Activated CD8-positive, alpha-beta T cell treated with anti-CD3 and anti-CD28 coated beads, Interleukin-2, amount 10 ng/mL, durations not matched to agents 7 days and 5 days (primary cell): Measurements from ENCODE around the gene DYNC2I2. TPM values are rescaled to one million over a fixed set of nuclear protein-coding genes. Genes with fewer than 3 reads are reported as not detected.
"Not testable (repeated sequence)": the region's sequence is repeated elsewhere in the genome, so short reads cannot be mapped to it uniquely, and the experiment has no call there.

Experiments
- ATAC-seq: fragments of 150-1000 bp; cut with Tn5 transposase; one replicate; pipeline ENCODE4 v1.10.0; 2021; ENCODE audit warnings: moderate library complexity
- CTCF ChIA-PET: fragments of 350-600 bp; sonication (Branson Sonifier 250); formaldehyde crosslinking; loops from one replicate; lab custom pipeline; 2021; ENCODE audit warnings: antibody characterized with exemption; lab: Charles Lee
- POLR2A ChIA-PET: fragments of 350-600 bp; sonication (Branson Sonifier 250); formaldehyde crosslinking; loops from one replicate; lab custom pipeline; 2021; ENCODE audit warnings: antibody characterized with exemption; lab: Charles Lee
- DNase-seq: peaks from one replicate; pipeline ENCODE4 v3.0.0-alpha.2; 2020
- H3K27ac Mint-ChIP-seq: one replicate; pipeline ENCODE4 v1.8.0; 2021; ENCODE audit warnings: mild to moderate bottlenecking, mixed read lengths
- H3K27me3 Mint-ChIP-seq: one replicate; pipeline ENCODE4 v1.8.0; 2021; ENCODE audit warnings: low read depth, mixed read lengths
- H3K36me3 Mint-ChIP-seq: one replicate; pipeline ENCODE4 v1.8.0; 2021; ENCODE audit warnings: low read depth, mixed read lengths
- H3K4me1 Mint-ChIP-seq: one replicate; pipeline ENCODE4 v1.8.0; 2021; ENCODE audit warnings: low read depth, mixed read lengths
- H3K4me3 Mint-ChIP-seq: one replicate; pipeline ENCODE4 v1.8.0; 2021; ENCODE audit warnings: mild to moderate bottlenecking, mixed read lengths
- H3K9me3 Mint-ChIP-seq: one replicate; pipeline ENCODE4 v1.8.0; 2022; ENCODE audit warnings: mixed read lengths; ENCODE audit not compliant: insufficient read depth
- total RNA-seq, 2 experiments: library from RNA; stranded (reverse); gene quantifications; one replicate each; pipeline ENCODE4 v1.2.3, GENCODE V29; 2021

The DYNC2I2 gene
- total RNA-seq, 2 experiments from 2014 or later, result 68.9 to 76.3 TPM

- ChIA-PET POLR2A (interaction anchor here (0.7 to 1.9 kb wide), 7 partner anchors 13 to 264 kb away, joined by 3 to 5 read pairs (median 4); partner anchors contain the start of gene ZDHHC12), CTCF (interaction anchor here (0.6 to 2.3 kb wide), 5 partner anchors 8 to 134 kb away, joined by 3 to 12 read pairs (median 3); partner anchors contain the start of genes ENDOG, PKN3 and ZER1)
- ATAC-seq, result peak; percentile 66
Measured at GRCh38 chr9:128684325-128685199, 27.9 kb upstream of the DYNC2I2 start.

GRCh38 chr9:128684065-128684324 lies 27.3 kb upstream of the DYNC2I2 start:
- H3K27ac Mint-ChIP-seq, result peak overlapping the region; percentile 88
- H3K36me3 Mint-ChIP-seq, result peaks cover 22% of the 10 kb centered on the region
- H3K4me3 Mint-ChIP-seq, result peak overlapping the region; percentile 91
- ATAC-seq (no peak), DNase-seq (no peak)
- H3K4me1 Mint-ChIP-seq, result peaks cover 53% of the 10 kb centered on the region
- CTCF ChIA-PET, result interaction anchor here (0.9 to 2.3 kb wide), 4 partner anchors 9 to 134 kb away, joined by 3 to 12 read pairs (median 6); partner anchors contain the start of genes ENDOG and PKN3
- H3K9me3 Mint-ChIP-seq, result no peaks in the 10 kb centered on the region
- POLR2A ChIA-PET, result interaction anchor here (0.6 to 1.9 kb wide), 5 partner anchors 29 to 348 kb away, joined by 3 to 4 read pairs (median 3); partner anchors contain the start of gene ZDHHC12
- H3K27me3 Mint-ChIP-seq, result no peaks in the 10 kb centered on the region

More at GRCh38 chr9:128684325-128685199, 27.9 kb upstream of the DYNC2I2 start:
- Mint-ChIP-seq H3K4me3 (peak overlapping the region; percentile 91), H3K4me1 (peaks cover 53% of the 10 kb centered on the region), H3K27ac (peak overlapping the region; percentile 88), H3K27me3 (no peaks in the 10 kb centered on the region), H3K36me3 (peaks cover 22% of the 10 kb centered on the region), H3K9me3 (no peaks in the 10 kb centered on the region)
- DNase-seq, result peak; percentile 89

GRCh38 chr9:128683340-128684064 lies 26.9 kb upstream of the DYNC2I2 start:
- Mint-ChIP-seq H3K27me3 (no peaks in the 10 kb centered on the region), H3K27ac (peak overlapping the region; percentile 88), H3K4me3 (peak overlapping the region; percentile 91), H3K9me3 (no peaks in the 10 kb centered on the region), H3K36me3 (peaks cover 22% of the 10 kb centered on the region), H3K4me1 (peaks cover 53% of the 10 kb centered on the region)
- ChIA-PET CTCF (interaction anchor here (1.2 to 2.3 kb wide), 3 partner anchors 9 to 135 kb away, joined by 3 to 12 read pairs (median 8); partner anchors contain the start of genes ENDOG and PKN3), POLR2A (interaction anchor here (0.6 to 1.9 kb wide), 5 partner anchors 29 to 347 kb away, joined by 3 to 4 read pairs (median 4); partner anchors contain the start of gene ZDHHC12)
- DNase-seq (peak; percentile 58), ATAC-seq (peak; percentile 34)

- no peaks in the 10 kb centered on the region for H3K27me3 Mint-ChIP-seq
- DNase-seq, result no peak
- H3K4me1 Mint-ChIP-seq, result peaks cover 3% of the 10 kb centered on the region
- no peak overlapping the region for H3K4me3 Mint-ChIP-seq
- no peak for ATAC-seq
- CTCF ChIA-PET, result no interaction called here
- H3K27ac Mint-ChIP-seq, result no peak overlapping the region
- no peaks in the 10 kb centered on the region for H3K9me3 Mint-ChIP-seq
- H3K36me3 Mint-ChIP-seq, result peaks cover 13% of the 10 kb centered on the region
- POLR2A ChIA-PET, result no interaction called here
Measured at GRCh38 chr9:128677794-128678193, 21.1 kb upstream of the DYNC2I2 start.

GRCh38 chr9:128675382-128675781 lies 18.7 kb upstream of the DYNC2I2 start:
- no peaks in the 10 kb centered on the region for H3K27me3 Mint-ChIP-seq
- ChIA-PET POLR2A (no interaction called here), CTCF (no interaction called here)
- ATAC-seq, result no peak
- no peak overlapping the region for H3K4me3 Mint-ChIP-seq
- H3K9me3 Mint-ChIP-seq, result no peaks in the 10 kb centered on the region
- H3K27ac Mint-ChIP-seq, result no peak overlapping the region
- peaks cover 9% of the 10 kb centered on the region for H3K36me3 Mint-ChIP-seq
- H3K4me1 Mint-ChIP-seq, result no peaks in the 10 kb centered on the region
- no peak for DNase-seq

- Mint-ChIP-seq H3K27me3 (no peaks in the 10 kb centered on the region), H3K4me1 (no peaks in the 10 kb centered on the region), H3K9me3 (no peaks in the 10 kb centered on the region), H3K27ac (no peak overlapping the region), H3K36me3 (no peaks in the 10 kb centered on the region), H3K4me3 (no peak overlapping the region)
- ChIA-PET POLR2A (no interaction called here), CTCF (interaction anchor here (1.1 kb wide), 1 partner anchor 32 kb away, joined by 4 read pairs; the partner anchor contains the start of gene PKN3)
- DNase-seq, result no peak
- no peak for ATAC-seq
Measured at GRCh38 chr9:128669786-128670185, 13.1 kb upstream of the DYNC2I2 start.

GRCh38 chr9:128666481-128666941 lies 9.9 kb upstream of the DYNC2I2 start:
- DNase-seq, H3K27me3 Mint-ChIP-seq, H3K4me3 Mint-ChIP-seq, H3K36me3 Mint-ChIP-seq, H3K9me3 Mint-ChIP-seq, H3K27ac Mint-ChIP-seq, POLR2A ChIA-PET, ATAC-seq, CTCF ChIA-PET, H3K4me1 Mint-ChIP-seq: not testable (repeated sequence)

GRCh38 chr9:128657796-128658195 lies 1.1 kb upstream of the DYNC2I2 start:
- ATAC-seq (no peak), DNase-seq (no peak)
- H3K27ac Mint-ChIP-seq, result peak overlapping the region; percentile 99
- peaks cover 5% of the 10 kb centered on the region for H3K36me3 Mint-ChIP-seq
- no peaks in the 10 kb centered on the region for H3K9me3 Mint-ChIP-seq
- no peak overlapping the region for H3K4me3 Mint-ChIP-seq
- no peaks in the 10 kb centered on the region for H3K27me3 Mint-ChIP-seq
- ChIA-PET POLR2A (interaction anchor here (1.2 kb wide), 2 partner anchors 27 to 32 kb away, joined by 4 to 6 read pairs; partner anchors contain the start of gene SET), CTCF (interaction anchor here (0.6 to 1.1 kb wide), 3 partner anchors 27 to 221 kb away, joined by 3 to 4 read pairs (median 3); partner anchors contain the start of gene ENDOG)
- H3K4me1 Mint-ChIP-seq, result peaks cover 13% of the 10 kb centered on the region

GRCh38 chr9:128657344-128657704 lies 677 bp upstream of the DYNC2I2 start:
- no peaks in the 10 kb centered on the region for H3K9me3 Mint-ChIP-seq
- H3K4me1 Mint-ChIP-seq, result peaks cover 13% of the 10 kb centered on the region
- peak overlapping the region; percentile 99 for H3K27ac Mint-ChIP-seq
- ATAC-seq (no peak), DNase-seq (no peak)
- H3K27me3 Mint-ChIP-seq, result no peaks in the 10 kb centered on the region
- peaks cover 5% of the 10 kb centered on the region for H3K36me3 Mint-ChIP-seq
- ChIA-PET POLR2A (interaction anchor here (1.2 kb wide), 2 partner anchors 28 to 32 kb away, joined by 4 to 6 read pairs; partner anchors contain the start of gene SET), CTCF (interaction anchor here (1.1 kb wide), 2 partner anchors 27 to 161 kb away, joined by 3 to 4 read pairs; partner anchors contain the start of gene ENDOG)
- H3K4me3 Mint-ChIP-seq, result peak overlapping the region; percentile 84

- ChIA-PET POLR2A (interaction anchor here (0.5 to 0.9 kb wide), 2 partner anchors 29 to 30 kb away, joined by 3 to 4 read pairs; no protein-coding TSS in a partner anchor), CTCF (interaction anchor here (1.7 kb wide), 1 partner anchor 48 kb away, joined by 5 read pairs; the partner anchor contains the start of gene PKN3)
- Mint-ChIP-seq H3K27me3 (no peaks in the 10 kb centered on the region), H3K27ac (peak overlapping the region; percentile 65), H3K36me3 (peaks cover 5% of the 10 kb centered on the region), H3K4me1 (peaks cover 13% of the 10 kb centered on the region), H3K4me3 (peak overlapping the region; percentile 44), H3K9me3 (no peaks in the 10 kb centered on the region)
- ATAC-seq, result no peak
- DNase-seq, result no peak
Measured at GRCh38 chr9:128654481-128654880, 2.2 kb downstream of the DYNC2I2 start.

GRCh38 chr9:128653908-128654307 lies 2.7 kb downstream of the DYNC2I2 start:
- ChIA-PET POLR2A (no interaction called here), CTCF (interaction anchor here (1.7 kb wide), 1 partner anchor 48 kb away, joined by 5 read pairs; the partner anchor contains the start of gene PKN3)
- no peak for DNase-seq
- Mint-ChIP-seq H3K27me3 (no peaks in the 10 kb centered on the region), H3K27ac (no peak overlapping the region), H3K36me3 (peaks cover 8% of the 10 kb centered on the region), H3K4me3 (no peak overlapping the region), H3K9me3 (no peaks in the 10 kb centered on the region), H3K4me1 (peaks cover 13% of the 10 kb centered on the region)
- ATAC-seq, result no peak
